HCT116 (cell line): ENCODE measurements around the gene GLDN. TPM values are rescaled to one million over a fixed set of nuclear protein-coding genes. Genes with fewer than 3 reads are reported as not detected.

Source experiments
- ATAC-seq: fragments of 200-7000 bp; cut with Tn5 transposase; 2 replicates; pipeline ENCODE4 v1.9.1; 2020; ENCODE audit warnings: mild to moderate bottlenecking, moderate library complexity
- BruUV-seq: library from RNA; stranded (reverse); fragments of 400-500 nt; replicated peaks from 2 replicates; lab custom pipeline; 2021; lab: Mats Ljungman, UMichigan
- CTCF ChIA-PET: fragments of 300-600 bp; sonication (Branson Sonifier 250); formaldehyde crosslinking; loops from one replicate; lab custom pipeline; 2021; ENCODE audit warnings: antibody characterized with exemption; lab: Charles Lee
- POLR2A ChIA-PET: fragments of 300-600, 350-600 bp; sonication (Branson Sonifier 250); formaldehyde crosslinking; loops from one replicate; lab custom pipeline; 2021; ENCODE audit warnings: antibody characterized with exemption; lab: Charles Lee
- RAD21 ChIA-PET, 2 experiments: fragments of 300-600 bp; sonication (Branson Sonifier 250); formaldehyde crosslinking; loops; one replicate each; lab custom pipeline; 2023; ENCODE audit warnings: low total read pairs in 2 of 2; ENCODE audit not compliant: uncharacterized antibody in 2 of 2, unreplicated experiment in 2 of 2, low non-redundant PET in 1 of 2; lab: Charles Lee
- DNase-seq: peaks from one replicate; pipeline ENCODE4 v3.0.0-alpha.2; 2010; ENCODE audit warnings: low read depth, low spot score
- H2AFZ ChIP-seq: fragments of 200-600 bp; shearing (Covaris generic), sonication (generic); 2 replicates; pipeline ENCODE4 v1.6.1; 2017; ENCODE audit warnings: low read depth, mixed run types, mixed read lengths, antibody characterized with exemption, low read length; ENCODE audit not compliant: poor library complexity, severe bottlenecking
- H3K27ac ChIP-seq: 2 replicates; pipeline ENCODE4 v1.5.1; 2012; ENCODE audit warnings: low read depth, low read length
- H3K27me3 ChIP-seq: fragments of 200-600 bp; sonication (generic); 2 replicates; pipeline ENCODE4 v1.6.1; 2016; ENCODE audit warnings: mixed run types, low read length, mixed read lengths; ENCODE audit not compliant: insufficient read depth
- H3K36me3 ChIP-seq, 2 experiments: fragments of 200-500 bp in 1 of 2; fragments of 200-600 bp in 1 of 2; sonication (Bioruptor generic) in 1 of 2; sonication (generic) in 1 of 2; 2 replicates each; pipeline versions ENCODE4 v1.5.1 to v1.6.1; 2014 to 2016; ENCODE audit warnings: low read length in 2 of 2, inconsistent platforms in 1 of 2, mixed read lengths in 1 of 2, mixed run types in 1 of 2; ENCODE audit not compliant: insufficient read depth in 2 of 2, control insufficient read depth in 1 of 2
- H3K4me1 ChIP-seq, 2 experiments: fragments of 200-600 bp in 1 of 2; sonication (generic) in 1 of 2; 2 replicates each; pipeline versions ENCODE4 v1.5.1 to v1.6.1; 2012 to 2017; ENCODE audit warnings: low read length in 2 of 2, inconsistent platforms in 1 of 2, mild to moderate bottlenecking in 1 of 2, mixed read lengths in 1 of 2, mixed run types in 1 of 2, moderate library complexity in 1 of 2; ENCODE audit not compliant: insufficient read depth in 2 of 2, control insufficient read depth in 1 of 2
- H3K4me2 ChIP-seq: fragments of 200-600 bp; sonication (generic); 2 replicates; pipeline ENCODE4 v1.6.1; 2017; ENCODE audit warnings: mixed run types, low read length, mixed read lengths
- H3K4me3 ChIP-seq, 2 experiments: fragments of 200-600 bp in 1 of 2; sonication (generic) in 1 of 2; replicated peaks in 1 of 2; 2 replicates each; pipeline ENCODE4 v1.5.1; 2011 to 2016; ENCODE audit warnings: low read length in 2 of 2, control low read depth in 1 of 2, low read depth in 1 of 2, mild to moderate bottlenecking in 1 of 2, mixed read lengths in 1 of 2, mixed run types in 1 of 2
- H3K79me2 ChIP-seq: fragments of 200-600 bp; sonication (generic); 2 replicates; pipeline ENCODE4 v1.6.1; 2017; ENCODE audit warnings: mild to moderate bottlenecking, mixed run types, low read length, moderate library complexity, mixed read lengths; ENCODE audit not compliant: insufficient read depth
- H3K9ac ChIP-seq: fragments of 200-600 bp; sonication (generic); 2 replicates; pipeline ENCODE4 v1.6.1; 2016; ENCODE audit warnings: low read length, mixed read lengths
- H3K9me2 ChIP-seq: fragments of 200-600 bp; sonication (generic), shearing (Covaris generic); 2 replicates; pipeline ENCODE4 v1.6.1; 2017; ENCODE audit warnings: mixed run types, mild to moderate bottlenecking, moderate library complexity; ENCODE audit not compliant: insufficient read depth
- H3K9me3 ChIP-seq, 2 experiments: fragments of 200-500 bp in 1 of 2; fragments of 200-600 bp in 1 of 2; sonication (Bioruptor generic) in 1 of 2; sonication (generic) in 1 of 2; 2 replicates each; pipeline ENCODE4 v1.6.1; 2014 to 2017; ENCODE audit warnings: low read length in 2 of 2, mixed read lengths in 2 of 2, inconsistent platforms in 1 of 2, low read depth in 1 of 2, mild to moderate bottlenecking in 1 of 2, mixed run types in 1 of 2, moderate library complexity in 1 of 2; ENCODE audit not compliant: control insufficient read depth in 1 of 2, insufficient read depth in 1 of 2
- H4K20me1 ChIP-seq: fragments of 200-600 bp; sonication (generic), shearing (Covaris generic); 2 replicates; pipeline ENCODE4 v1.6.1; 2017; ENCODE audit warnings: mixed run types, mild to moderate bottlenecking, moderate library complexity; ENCODE audit not compliant: insufficient read depth
- CEBPB ChIP-seq: IDR thresholded peaks from 2 replicates; pipeline ENCODE4 v1.6.1; 2012; ENCODE audit warnings: low read depth
- EGR1 ChIP-seq: IDR thresholded peaks from 2 replicates; pipeline ENCODE4 v1.6.1; 2012; ENCODE audit warnings: low read depth
- EZH2phosphoT487 ChIP-seq: fragments of 200-600 bp; IDR thresholded peaks from 2 replicates; pipeline ENCODE4 v1.6.1; 2018; ENCODE audit warnings: antibody characterized with exemption, borderline replicate concordance
- POLR2A ChIP-seq: IDR thresholded peaks from 2 replicates; pipeline ENCODE4 v1.7.0; 2011; ENCODE audit warnings: borderline replicate concordance; ENCODE audit not compliant: insufficient read depth, insufficient read length; ENCODE audit errors: extremely low read depth
- POLR2AphosphoS5 ChIP-seq: IDR thresholded peaks from 2 replicates; pipeline ENCODE4 v1.6.1; 2011; ENCODE audit warnings: mild to moderate bottlenecking, low read depth, low read length, moderate library complexity
- RAD21 ChIP-seq: IDR thresholded peaks from 2 replicates; pipeline ENCODE4 v1.6.1; 2012; ENCODE audit warnings: low read depth, mild to moderate bottlenecking
- SIN3A ChIP-seq: IDR thresholded peaks from 2 replicates; pipeline ENCODE4 v1.6.1; 2012; ENCODE audit warnings: low read depth
- SRF ChIP-seq: IDR thresholded peaks from 2 replicates; pipeline ENCODE4 v1.6.1; 2012; ENCODE audit warnings: low read depth
- ZNF274 ChIP-seq: fragments of 200-500 bp; sonication (Bioruptor generic); IDR thresholded peaks from 2 replicates; pipeline ENCODE4 v1.6.1; 2014; ENCODE audit warnings: mild to moderate bottlenecking, low read depth, low read length, inconsistent platforms
- intact Hi-C: fragments of 100-400 bp; cut with micrococcal nuclease; formaldehyde crosslinking; loops from 2 replicates; pipeline ENCODE4 v1.10.0; 2022
- total RNA-seq: library from RNA; stranded (reverse); gene quantifications from one replicate; pipeline ENCODE4 v1.2.1, GENCODE V29; 2021; ENCODE audit not compliant: unreplicated experiment
- TF ChIP-seq, protein P1 (sequence below): IDR thresholded peaks from 2 replicates; pipeline ENCODE4 v1.6.1; 2012; ENCODE audit warnings: low read depth
- TF ChIP-seq, protein P2 (sequence below): IDR thresholded peaks from 2 replicates; pipeline ENCODE4 v1.6.1; 2011; ENCODE audit warnings: mild to moderate bottlenecking, low read length, moderate library complexity; ENCODE audit not compliant: insufficient replicate concordance; ENCODE audit errors: extremely low read depth

Gene GLDN
- total RNA-seq, 1 experiment from 2014 or later = 3.0 TPM

DNA sequence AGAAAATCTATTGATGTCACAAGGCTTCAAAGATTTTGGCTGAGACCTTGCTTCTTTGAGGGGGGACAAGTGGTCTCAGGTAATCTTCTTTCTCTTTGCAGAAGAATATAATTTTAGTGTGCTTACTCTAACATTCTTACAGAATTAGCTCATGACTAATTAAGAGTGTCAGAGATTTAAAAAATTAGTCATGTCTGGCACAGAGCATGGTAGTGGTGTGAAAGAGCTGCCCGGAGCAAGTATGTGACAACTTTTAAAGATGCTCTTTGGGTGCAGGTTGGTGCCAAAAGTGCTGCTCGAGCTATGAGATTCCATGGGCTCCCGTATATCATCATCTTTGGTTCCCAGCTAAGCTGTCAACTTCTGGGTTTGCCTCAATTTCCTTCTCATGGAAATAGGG is 34.1 kb upstream of the GLDN start:
- Histone ChIP-seq H2AFZ (no peak overlapping the region), H3K9me3 (no peaks in the 10 kb centered on the region), H3K9ac (no peak overlapping the region), H3K9me2 (no peaks in the 10 kb centered on the region), H3K4me1 (no peaks in the 10 kb centered on the region; a peak in 1 of 4 replicates), H4K20me1 (no peaks in the 10 kb centered on the region), H3K4me3 (no peak overlapping the region), H3K27me3 (peaks cover 3% of the 10 kb centered on the region; the same call in 1 of the 2 replicates), H3K4me2 (no peak overlapping the region), H3K27ac (no peak overlapping the region), H3K36me3 (no peaks in the 10 kb centered on the region)
- no TSS peak for BruUV-seq
- intact Hi-C loops = no loop called here
- ATAC-seq (no peak), DNase-seq (no peak)
- CTCF ChIA-PET = no interaction called here
- POLR2A ChIA-PET = no interaction called here
- RAD21 ChIA-PET = no interaction called here
- TF ChIP-seq POLR2A (no peak), EZH2phosphoT487 (no peak), CEBPB (no peak), EGR1 (no peak), POLR2AphosphoS5 (no peak), SIN3A (no peak), SRF (no peak), RAD21 (no peak), ZNF274 (no peak)
- TF ChIP-seq, protein P1, sequence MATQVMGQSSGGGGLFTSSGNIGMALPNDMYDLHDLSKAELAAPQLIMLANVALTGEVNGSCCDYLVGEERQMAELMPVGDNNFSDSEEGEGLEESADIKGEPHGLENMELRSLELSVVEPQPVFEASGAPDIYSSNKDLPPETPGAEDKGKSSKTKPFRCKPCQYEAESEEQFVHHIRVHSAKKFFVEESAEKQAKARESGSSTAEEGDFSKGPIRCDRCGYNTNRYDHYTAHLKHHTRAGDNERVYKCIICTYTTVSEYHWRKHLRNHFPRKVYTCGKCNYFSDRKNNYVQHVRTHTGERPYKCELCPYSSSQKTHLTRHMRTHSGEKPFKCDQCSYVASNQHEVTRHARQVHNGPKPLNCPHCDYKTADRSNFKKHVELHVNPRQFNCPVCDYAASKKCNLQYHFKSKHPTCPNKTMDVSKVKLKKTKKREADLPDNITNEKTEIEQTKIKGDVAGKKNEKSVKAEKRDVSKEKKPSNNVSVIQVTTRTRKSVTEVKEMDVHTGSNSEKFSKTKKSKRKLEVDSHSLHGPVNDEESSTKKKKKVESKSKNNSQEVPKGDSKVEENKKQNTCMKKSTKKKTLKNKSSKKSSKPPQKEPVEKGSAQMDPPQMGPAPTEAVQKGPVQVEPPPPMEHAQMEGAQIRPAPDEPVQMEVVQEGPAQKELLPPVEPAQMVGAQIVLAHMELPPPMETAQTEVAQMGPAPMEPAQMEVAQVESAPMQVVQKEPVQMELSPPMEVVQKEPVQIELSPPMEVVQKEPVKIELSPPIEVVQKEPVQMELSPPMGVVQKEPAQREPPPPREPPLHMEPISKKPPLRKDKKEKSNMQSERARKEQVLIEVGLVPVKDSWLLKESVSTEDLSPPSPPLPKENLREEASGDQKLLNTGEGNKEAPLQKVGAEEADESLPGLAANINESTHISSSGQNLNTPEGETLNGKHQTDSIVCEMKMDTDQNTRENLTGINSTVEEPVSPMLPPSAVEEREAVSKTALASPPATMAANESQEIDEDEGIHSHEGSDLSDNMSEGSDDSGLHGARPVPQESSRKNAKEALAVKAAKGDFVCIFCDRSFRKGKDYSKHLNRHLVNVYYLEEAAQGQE = no peak
- TF ChIP-seq, protein P2, sequence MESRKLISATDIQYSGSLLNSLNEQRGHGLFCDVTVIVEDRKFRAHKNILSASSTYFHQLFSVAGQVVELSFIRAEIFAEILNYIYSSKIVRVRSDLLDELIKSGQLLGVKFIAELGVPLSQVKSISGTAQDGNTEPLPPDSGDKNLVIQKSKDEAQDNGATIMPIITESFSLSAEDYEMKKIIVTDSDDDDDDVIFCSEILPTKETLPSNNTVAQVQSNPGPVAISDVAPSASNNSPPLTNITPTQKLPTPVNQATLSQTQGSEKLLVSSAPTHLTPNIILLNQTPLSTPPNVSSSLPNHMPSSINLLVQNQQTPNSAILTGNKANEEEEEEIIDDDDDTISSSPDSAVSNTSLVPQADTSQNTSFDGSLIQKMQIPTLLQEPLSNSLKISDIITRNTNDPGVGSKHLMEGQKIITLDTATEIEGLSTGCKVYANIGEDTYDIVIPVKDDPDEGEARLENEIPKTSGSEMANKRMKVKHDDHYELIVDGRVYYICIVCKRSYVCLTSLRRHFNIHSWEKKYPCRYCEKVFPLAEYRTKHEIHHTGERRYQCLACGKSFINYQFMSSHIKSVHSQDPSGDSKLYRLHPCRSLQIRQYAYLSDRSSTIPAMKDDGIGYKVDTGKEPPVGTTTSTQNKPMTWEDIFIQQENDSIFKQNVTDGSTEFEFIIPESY = no peak
- TF ChIP-seq, all 23 proteins: peak for 0
- no peaks in the 10 kb centered on the region for H3K79me2 ChIP-seq
